Renal cortex interstitium (tissue), 11 donors: Measurements from ENCODE around the gene STX19. TPM values are rescaled to one million over a fixed set of nuclear protein-coding genes. Genes with fewer than 3 reads are reported as not detected.
A peak's percentile ranks its signal among the peaks of the same experiment; 100 is the strongest.
"Not testable (repeated sequence)": the region's sequence is repeated elsewhere in the genome, so short reads cannot be mapped to it uniquely, and the experiment has no call there.

Experiments
- DNase-seq, 11 donors: peaks; one replicate each; pipeline ENCODE4 v3.0.0-alpha.2; 2013; ENCODE audit warnings: low read depth in 9 of 11, low spot score in 4 of 11; ENCODE audit errors: extremely low read depth in 1 of 11
- polyA plus RNA-seq, 3 donors: library from polyadenylated mRNA; unstranded; fragments of 120-200 nt; gene quantifications; one replicate each; pipeline ENCODE4 v1.2.1, GENCODE V29; 2013; ENCODE audit not compliant: insufficient read length in 3 of 3

The STX19 gene
- polyA plus RNA-seq, 3 donors, result 0.29 to 0.35 TPM; not detected in 1

DNA sequence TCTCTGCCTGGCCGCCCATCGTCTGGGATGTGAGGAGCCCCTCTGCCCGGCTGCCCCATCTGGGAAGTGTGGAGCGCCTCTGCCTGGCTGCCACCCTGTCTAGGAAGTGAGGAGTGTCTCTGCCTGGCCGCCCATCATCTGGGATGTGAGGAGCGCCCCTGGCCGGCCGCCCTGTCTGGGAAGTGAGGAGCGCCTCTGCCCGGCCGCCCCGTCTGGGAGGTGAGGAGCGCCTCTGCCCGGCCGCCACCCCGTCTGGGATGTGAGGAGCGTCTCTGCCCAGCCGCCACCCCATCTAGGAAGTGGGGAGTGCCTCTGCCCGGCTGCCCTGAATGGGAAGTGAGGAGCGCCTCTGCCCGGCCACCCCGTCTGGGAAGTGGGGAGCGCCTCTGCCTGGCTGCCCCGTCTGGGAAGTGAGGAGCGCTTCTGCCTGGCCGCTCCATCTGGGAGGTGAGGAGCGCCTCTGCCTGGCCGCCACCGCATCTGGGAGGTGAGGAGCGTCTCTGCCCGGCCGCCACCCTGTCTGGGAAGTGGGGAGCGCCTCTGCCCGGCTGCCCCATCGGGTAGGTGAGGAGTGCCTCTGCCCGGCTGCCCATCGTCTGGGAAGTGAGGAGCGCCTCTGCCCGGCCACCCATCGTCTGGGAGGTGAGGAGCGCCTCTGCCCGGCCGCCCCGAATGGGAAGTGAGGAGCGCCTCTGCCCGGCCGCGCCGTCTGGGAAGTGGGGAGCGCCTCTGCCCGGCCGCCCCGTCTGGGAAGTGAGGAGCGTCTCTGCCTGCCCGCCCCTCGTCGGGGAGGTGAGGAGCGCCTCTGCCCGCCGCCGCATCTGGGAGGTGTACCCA, 15.9 kb upstream of the STX19 start:
- not testable (repeated sequence) for DNase-seq

DNA sequence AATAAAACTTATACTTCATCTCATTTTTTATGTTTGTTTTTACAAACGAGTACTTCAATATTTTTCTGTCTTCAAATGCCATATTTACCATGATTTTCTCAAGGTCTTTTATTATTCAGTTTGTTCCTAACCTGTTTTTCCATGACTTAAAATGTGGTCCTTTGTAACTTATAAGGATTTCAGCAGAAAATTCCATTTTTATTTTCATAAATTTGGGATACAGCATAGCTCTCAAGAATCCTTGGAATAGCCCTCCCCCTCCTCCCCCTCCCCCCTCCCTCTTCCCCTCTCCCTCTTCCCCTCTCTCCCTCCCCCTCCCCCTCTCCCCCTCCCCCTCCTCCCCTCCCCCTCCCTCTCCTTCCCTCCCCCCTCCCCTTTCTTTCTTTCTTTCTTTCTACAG, 14.9 kb upstream of the STX19 start:
- DNase-seq, result no peak

DNA sequence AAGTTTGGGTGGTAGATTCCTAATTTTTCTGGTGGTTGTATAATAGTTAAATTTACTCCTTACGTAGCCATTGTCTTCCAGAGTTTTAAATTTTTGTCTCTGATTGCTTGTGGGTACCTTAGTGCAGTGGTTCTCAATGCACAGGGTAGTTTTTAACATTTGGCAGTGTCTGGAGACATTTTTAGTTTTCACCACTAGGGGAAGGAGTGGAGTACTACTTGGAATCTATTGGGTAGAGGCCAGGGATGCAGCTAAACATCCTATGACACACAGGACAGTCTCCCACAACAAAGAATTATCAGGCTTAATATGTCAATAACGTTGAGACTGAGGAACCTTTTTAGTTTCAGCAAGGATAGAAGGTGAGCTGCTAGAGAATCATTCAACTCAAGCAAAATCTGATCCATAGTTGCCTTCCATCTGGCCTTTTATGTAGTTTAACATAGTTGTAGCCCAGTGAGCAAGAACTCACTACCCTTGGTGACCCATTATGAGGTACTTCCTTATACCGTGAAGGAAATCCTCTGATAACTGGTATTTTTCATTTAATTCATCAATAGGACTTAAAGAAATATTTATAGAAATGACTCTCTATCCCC, 8.6 kb upstream of the STX19 start:
- no peak for DNase-seq

DNA sequence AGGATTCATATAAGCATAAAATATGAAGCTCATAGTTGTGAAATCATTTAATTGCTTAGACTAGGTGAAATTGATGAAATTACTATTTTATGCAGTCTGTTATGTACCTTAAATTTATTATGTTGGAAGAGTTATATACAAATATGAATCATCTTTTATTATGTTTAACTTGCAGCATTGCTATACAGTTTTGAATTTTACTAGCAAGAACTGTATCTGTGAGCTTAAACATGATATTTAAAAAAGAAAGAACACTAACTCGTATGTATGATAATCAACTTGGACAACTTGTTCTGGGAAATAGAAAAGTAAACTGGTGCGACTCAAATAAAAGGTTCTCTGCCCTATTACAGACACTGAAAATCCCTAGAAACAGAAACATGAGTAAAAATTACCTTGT, 1.8 kb downstream of the STX19 start:
- DNase-seq, result no peak

DNA sequence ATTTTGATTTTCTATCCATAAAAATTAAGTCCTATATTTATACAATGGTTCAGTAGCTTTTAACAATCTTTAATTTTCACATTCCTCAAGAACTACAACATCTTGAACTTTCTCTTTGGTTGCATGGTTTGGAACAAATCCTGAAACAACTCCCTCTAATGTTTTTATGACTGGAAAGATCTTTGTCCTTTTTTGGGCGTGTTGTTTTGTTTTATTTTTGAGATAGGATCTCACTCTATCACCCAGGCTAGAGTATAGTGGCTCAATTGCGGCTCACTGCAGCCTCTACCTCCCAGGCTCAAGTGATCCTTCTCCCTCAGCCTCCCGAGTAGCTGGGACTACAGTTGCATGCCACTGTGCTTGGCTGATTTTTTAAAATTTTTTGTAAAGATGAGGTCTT, 4.0 kb downstream of the STX19 start:
- no peak for DNase-seq

DNA sequence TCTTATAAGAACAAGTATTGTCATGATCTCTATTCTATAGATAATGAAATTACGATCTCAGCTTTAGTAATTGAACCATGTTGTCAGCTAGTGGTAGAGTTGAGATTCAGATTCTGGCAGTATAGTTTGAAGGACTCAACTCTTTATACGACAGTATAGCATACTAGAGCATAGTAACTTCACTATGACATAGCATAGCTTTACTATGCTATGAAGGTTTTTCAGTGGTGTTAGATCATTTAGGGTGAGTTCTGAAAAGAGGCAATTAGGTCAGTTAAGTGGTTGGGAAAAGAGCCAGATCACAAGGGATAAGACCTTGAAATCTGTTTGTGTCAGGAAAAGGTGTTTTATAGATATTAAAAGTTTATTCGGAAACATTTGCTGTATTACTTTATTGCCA, 8.1 kb downstream of the STX19 start:
- DNase-seq, result no peak

DNA sequence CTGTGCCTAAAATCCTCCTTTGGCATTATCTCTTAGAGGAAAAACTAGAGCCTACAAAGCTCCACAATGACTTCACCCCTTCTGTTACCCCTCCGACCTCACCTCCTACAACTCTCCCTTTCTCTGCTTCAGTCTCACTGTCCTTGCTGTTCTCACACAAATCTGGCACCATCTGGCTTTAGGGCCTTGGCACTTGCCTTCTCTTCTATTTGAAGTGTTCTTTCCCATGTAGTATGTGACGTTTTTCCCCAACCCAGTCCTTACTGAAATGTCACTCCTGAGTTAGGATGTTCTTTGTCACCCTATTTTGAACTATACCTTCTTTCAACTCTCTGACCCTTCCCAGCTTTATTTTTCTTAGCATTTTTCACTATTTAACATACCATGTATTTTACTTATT, 8.7 kb downstream of the STX19 start:
- DNase-seq, result no peak

DNA sequence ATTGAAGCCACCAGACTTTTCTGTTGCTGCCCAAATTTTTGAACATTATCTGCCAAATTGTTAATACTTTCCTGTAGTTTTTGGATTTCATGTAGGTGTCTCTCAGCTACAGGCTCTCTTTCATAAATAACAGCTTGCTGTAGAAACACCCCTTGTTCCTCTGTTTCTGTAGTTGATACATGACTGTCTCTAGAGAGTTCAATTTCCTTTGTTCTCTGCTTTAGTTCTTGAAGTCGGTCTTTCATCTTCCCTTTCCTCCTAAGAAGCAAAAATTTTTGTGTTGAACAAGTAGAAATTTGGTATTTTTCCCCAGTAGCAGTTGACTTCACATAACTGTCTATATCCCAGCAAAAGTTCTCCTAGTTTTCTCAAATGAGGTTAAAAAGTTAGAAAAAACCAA, 13.4 kb downstream of the STX19 start:
- DNase-seq, result no peak

DNA sequence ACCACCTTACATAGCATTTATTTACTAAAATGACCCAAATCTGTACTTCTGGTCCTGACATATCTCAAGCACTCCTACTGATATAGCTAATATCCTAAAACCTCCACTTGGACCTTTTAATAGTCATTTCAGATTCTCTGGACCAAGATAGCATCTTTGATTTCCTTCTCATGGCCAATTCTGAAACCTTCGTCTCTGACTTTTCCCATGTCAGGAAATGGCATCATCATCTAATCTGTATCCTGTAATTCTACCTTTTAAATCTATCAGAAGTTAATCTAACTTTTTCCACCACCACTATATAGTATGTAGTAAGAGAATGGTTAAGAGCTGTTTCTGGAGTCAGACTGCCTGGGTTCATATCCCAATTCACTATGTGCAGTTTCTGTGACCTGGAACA, 16.2 kb downstream of the STX19 start:
- no peak for DNase-seq

DNA sequence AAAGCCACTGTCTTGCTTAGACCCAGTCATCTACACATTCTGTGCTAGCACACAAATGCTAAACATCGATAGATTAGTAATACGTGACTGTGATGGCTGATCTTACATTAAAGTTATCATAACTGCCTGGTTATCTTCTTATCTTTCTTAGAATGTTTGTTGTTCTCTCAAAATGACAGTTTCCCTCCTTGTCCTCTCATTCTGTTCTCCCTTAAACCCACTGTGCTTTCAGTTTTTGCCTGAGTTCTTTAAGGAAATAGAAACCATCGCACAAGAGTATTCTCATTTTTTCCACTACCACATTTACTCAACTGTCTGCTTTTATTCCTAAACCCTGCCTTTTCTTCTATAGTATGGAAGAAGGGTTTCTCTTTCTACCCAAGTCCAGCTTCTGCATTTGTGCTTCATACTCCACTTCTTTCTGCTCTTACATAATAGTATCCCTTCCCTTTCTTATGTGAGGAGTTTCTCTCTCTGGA, 17.1 kb downstream of the STX19 start:
- DNase-seq, result no peak

DNA sequence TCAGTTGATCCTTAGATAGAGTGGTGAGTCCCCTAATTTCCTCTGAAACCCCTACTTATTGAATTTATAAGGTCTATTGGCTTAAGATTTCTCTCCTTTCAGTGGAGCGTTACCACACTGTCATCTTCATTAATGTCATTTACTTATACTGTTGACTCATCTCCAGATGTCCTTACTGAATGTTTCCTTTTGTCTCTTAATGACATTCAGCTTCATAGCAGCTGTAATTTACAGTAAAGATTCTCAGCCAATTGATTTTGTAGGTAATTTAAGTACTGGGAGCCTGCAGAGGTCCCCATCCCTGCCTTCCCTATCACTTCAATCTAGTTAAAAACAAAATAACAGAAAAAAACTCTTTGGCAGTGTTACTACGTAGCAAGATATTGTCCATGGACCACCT, 18.8 kb downstream of the STX19 start:
- DNase-seq, result no peak

DNA sequence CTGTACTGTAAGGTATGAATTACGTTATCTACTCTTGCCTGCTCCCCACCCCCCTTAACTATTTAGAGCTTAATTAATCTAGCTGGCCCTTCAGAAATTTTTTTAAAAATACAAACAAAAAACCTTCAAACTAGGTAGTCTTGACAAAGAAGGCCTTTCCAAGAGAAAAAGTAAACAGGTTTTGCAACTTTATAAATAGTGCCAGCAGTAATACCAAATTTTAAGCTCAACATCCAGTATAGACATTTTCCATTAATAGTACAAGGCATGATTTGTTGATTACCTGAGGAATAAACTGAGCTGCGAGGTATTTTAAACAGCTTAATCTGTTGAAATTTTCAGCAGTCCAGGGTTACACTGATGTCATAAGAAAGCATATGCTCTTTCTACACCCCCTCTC, 20.1 kb downstream of the STX19 start:
- no peak for DNase-seq

DNA sequence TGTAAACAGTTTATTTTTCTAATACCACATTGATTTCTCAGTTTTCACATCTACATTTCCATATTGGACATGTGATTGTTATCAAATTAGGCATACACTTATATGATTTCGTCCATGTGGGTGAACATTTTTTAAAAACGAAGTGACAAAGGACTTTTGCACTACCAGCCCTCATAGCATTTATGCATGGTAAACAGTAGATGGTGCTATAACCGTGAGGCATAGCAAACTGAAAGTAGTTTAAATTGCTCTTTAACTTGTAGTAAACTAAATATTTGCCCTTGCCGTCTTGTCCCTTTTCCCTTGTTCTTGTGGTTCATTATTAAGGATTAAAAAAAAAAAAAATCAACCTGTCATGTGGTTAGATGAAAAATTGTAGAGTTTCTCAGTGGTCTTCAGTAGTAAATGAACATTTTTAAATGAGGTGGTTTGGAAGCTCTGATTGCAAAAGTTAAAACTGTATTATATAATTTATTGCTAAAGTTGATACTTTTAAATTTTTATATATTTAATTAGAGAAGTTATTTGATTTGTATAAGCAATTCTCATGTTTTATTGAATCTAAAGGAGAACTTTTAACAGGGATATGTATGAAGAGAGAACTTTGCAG, 24.0 kb downstream of the STX19 start:
- peak in 3 of 11 donors; percentile 29 to 31 (median 29) for DNase-seq

DNA sequence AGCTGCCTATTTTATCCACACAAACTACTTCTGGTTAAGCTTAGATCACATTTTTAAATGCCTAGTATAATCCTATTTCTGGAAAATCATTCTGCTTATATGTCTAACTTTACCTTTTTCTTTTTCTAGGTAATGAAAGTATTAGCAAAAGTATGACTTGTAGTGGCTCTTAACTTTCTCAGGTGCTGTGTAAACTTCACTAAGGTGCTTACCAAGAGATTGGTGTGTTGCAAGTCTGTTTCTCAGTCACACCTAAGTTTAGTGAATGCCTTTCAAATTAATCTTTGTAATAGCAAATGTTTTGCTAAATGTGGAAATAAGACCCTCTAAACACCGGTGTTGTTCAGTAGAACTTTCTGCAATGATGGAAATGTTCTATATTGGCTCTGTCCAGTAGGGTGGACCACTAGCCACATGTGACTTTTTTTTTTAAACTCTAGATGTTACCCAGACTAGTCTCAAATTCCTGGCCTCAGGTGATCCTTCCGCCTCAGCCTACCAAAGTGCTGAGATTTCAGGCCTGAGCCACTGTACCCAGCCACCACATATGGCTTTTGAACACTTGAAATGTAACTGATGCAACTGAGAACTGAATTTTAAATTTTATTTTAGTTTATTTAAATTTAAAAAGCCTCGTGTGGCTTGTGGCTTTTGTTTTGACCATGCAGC, 26.4 kb downstream of the STX19 start:
- DNase-seq, result no peak

DNA sequence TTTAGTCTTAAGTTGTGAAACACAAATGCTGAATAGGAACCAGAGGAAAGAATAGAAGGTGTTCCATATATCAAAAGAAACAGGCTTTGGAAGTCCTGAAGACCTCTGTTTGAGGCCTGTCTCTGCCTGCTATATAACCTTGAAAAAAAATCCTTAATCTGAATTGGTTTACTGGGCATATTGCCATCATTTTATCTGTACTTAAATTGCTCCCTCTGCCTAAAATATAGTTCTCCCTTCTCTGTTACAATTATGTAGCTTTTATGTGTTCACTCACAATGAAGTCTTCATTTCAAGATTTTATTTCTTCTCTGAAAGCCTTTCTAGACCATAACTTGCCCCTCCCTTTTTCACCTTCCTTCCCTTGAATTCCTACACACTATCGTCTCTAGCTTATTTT, 27.2 kb downstream of the STX19 start:
- no peak for DNase-seq

DNA sequence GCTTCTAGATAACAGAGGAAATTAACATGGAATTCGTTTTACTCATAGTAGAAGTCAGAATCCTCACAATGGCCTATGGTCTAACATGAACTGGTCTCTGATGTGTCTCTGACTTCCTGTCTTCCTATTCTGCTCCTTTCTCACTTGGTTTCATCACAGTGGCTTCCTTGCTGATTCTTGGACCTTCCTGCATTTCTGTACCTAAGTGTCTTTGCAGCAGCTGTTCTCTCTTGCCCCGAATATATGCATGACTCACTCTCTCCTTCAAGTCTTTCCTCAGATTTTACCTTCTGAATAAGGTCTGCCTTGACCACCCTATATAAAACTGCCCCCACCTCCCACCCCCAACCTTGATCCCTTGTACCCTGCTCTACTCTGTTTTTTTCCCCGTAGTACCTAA, 34.3 kb downstream of the STX19 start:
- no peak for DNase-seq

DNA sequence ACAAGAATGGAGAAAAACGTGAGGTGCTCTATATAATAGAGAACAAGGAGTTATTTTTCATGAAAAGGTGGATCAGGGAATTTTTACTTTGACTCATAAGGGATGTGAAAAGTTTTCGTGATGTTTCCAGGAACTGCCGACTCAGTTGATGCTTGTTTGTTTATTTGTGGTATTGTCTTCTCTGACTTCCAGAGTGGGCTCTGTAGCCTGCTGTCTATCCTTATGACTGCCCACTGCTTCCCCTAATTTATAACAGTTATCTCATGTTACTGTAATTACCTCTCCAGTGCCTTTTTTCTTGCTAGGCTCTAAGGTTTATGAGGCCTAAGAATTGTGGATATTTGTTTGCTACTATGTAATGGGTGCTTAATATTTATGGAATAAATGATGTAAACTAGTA, 36.2 kb downstream of the STX19 start:
- no peak for DNase-seq

DNA sequence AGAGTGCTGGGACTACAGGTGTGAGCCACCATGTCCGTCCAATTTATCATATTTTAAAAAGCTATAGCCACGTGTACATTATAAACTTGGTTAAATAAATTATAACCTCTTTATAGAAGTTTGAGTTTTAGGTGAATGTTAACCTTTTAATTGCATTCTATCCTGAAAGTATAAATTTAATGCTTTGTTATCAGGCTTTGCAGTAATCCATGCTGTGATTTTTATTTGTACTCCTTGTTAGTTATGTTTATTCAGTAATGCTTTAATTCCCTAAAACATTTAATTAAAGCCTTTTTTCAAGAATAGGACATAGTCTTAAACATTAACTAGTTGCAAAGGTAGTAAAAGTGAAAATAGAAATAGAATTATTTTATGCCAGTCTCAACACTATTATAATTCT, 36.8 kb downstream of the STX19 start:
- DNase-seq, result no peak

DNA sequence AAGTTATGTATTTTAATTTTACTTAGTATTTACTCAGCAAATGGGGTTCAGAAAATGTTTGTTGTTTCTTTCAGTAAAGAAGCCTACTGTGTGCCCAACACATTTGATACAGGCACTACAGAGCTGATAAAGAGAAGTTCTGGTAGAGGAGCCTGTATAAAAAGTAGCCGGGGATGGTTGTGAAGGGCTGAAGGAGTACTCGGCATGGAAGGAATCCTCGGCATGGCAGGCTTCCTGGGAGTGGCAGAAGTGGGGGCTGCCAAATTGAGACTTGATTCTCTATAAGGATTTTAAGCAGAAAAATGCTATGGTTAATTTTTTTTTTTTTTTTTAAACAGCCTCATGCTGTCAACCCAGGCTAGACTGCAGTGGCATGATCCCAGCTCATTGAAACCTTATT, 39.2 kb downstream of the STX19 start:
- no peak for DNase-seq

DNA sequence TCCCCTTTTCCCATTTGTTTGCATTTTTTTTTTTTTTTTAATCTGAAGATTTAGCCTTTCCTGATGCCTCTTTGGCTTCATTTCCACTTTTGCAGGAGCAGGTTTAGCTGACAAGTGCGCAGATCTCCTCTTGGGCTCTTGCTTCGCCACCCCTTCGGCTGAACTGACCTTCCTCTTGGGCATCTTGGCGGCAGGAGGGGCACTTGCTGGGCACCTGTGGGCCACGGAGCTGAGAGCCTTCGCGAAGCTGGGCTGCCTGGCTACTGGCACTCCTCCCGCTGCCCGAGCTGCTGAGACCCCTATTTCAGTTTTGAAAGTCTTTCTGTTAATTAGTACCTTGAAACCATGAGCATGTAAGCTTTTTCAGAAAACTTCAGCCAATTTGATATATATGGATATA, 39.6 kb downstream of the STX19 start:
- DNase-seq, result no peak
